GM12873 (cell line): ENCODE results near the gene ETF1.

Experiments used
- CTCF ChIP-seq: IDR thresholded peaks from 2 replicates; pipeline ENCODE4 v1.5.1; 2012; ENCODE audit warnings: low read depth, mild to moderate bottlenecking, moderate library complexity, low read length, control low read depth; ENCODE audit not compliant: insufficient read depth; ENCODE audit errors: missing control alignments

Gene ETF1

GRCh38 chr5:138523406-138523805 lies 19.6 kb downstream of the ETF1 start:
- TF ChIP-seq CTCF, result no peak

- no peak for TF ChIP-seq CTCF
Observed at GRCh38 chr5:138520971-138521370, 22.1 kb downstream of the ETF1 start.

GRCh38 chr5:138517437-138517836 lies 25.6 kb downstream of the ETF1 start:
- TF ChIP-seq CTCF, result no peak

- no peak for TF ChIP-seq CTCF
Observed at GRCh38 chr5:138515556-138516245, 27.3 kb downstream of the ETF1 start.

GRCh38 chr5:138514021-138514420 lies 29.0 kb downstream of the ETF1 start:
- TF ChIP-seq CTCF, result no peak

- no peak for TF ChIP-seq CTCF
Observed at GRCh38 chr5:138508958-138509357, 34.1 kb downstream of the ETF1 start.

- TF ChIP-seq CTCF, result no peak
Observed at GRCh38 chr5:138506370-138507306, 36.4 kb downstream of the ETF1 start.
